Motor neuron (in vitro differentiated cells): ENCODE measurements around the gene ADAMTS6. TPM values are rescaled to one million over a fixed set of nuclear protein-coding genes. Genes with fewer than 3 reads are reported as not detected.
A peak's percentile ranks its signal among the peaks of the same experiment; 100 is the strongest.
"Not testable (repeated sequence)": the region's sequence is repeated elsewhere in the genome, so short reads cannot be mapped to it uniquely, and the experiment has no call there.

Experiments used
- ATAC-seq, 8 experiments: fragments of 200-7000 bp; cut with Tn5 transposase; replicated peaks in 6 of 8; 2 replicates each; pipeline ENCODE4 v1.8.0; 2021; ENCODE audit warnings: mild to moderate bottlenecking in 8 of 8, moderate library complexity in 8 of 8
- H3K27ac ChIP-seq, 2 donors: fragments of 250-450 bp; sonication (Bioruptor Pico); 2 replicates each; pipeline ENCODE4 v1.9.0; 2021; ENCODE audit warnings: antibody characterized with exemption in 2 of 2, mild to moderate bottlenecking in 2 of 2, moderate library complexity in 1 of 2
- H3K4me1 ChIP-seq, 2 donors: fragments of 250-450 bp; sonication (Bioruptor Pico); replicated peaks in 1 of 2; 2 replicates each; pipeline ENCODE4 v1.6.1; 2021; ENCODE audit warnings: antibody characterized with exemption in 2 of 2, mild to moderate bottlenecking in 2 of 2, moderate library complexity in 1 of 2
- H3K4me3 ChIP-seq, 5 donors: fragments of 250-450 bp; sonication (Bioruptor Pico); 2 replicates each; pipeline ENCODE4 v1.9.0; 2021; ENCODE audit warnings: antibody characterized with exemption in 5 of 5, mild to moderate bottlenecking in 5 of 5, moderate library complexity in 4 of 5
- WGBS, 10 experiments: fragments of 450-650 bp; shearing (Covaris generic); methylation state at CpG; one replicate each; pipeline ENCODE4 v1.0.0; 2022; 5-methylcytosine and 5-hydroxymethylcytosine counted together
- in situ Hi-C, 9 experiments: fragments of 400-800 bp; cut with MboI; loops; one replicate each; pipeline ENCODE4 v1.15.0; 2021; ENCODE audit warnings: low sequenced_read_pairs in 9 of 9, low pct_unique_long_range_greater_than_20kb in 2 of 9; ENCODE audit not compliant: unreplicated experiment in 9 of 9
- total RNA-seq, 8 experiments: library from RNA; unstranded; fragments of 300-600 nt; gene quantifications; 2 replicates each; pipeline versions ENCODE4 v1.2.3 to v1.2.4, GENCODE V29; 2022

The ADAMTS6 gene
- total RNA-seq, 8 experiments from 2014 or later: 0.80 to 5.1 (median 3.4) TPM

DNA sequence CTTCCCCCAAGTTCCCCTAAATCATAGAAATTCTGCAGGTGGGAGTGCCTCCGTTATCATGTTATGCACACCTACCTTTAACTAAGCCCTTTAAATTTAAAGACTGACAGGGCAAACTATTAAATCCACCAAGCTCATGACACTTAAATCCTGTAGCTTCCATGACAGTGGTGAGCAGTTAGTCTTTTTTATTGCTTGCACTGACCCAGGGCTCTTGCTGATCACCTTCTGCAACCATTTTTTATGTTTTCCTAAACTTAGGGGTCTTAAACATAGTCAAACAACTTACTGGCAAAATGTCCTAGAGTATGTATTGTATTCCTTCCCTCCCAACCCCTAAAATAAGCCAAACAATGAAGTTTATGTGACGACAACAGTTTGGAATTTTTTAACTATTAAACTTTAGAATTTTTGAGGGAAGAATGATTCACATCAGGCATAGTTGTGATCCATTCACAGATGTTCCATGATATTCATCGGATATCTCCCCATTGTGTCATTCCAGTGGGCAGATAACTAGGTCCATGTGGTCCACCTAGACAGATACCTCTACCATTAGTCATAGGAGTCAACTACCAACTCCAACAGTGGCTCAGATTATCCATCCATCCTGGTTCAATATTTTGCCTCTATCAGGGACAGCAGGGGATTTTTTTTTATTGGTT is 283.1 kb downstream of the ADAMTS6 start:
- peak in 2 of 8 experiments; percentile 83 to 93 for ATAC-seq
- H3K27ac ChIP-seq: no peak overlapping the region
- WGBS, 10 experiments: 0 to 100% (median 89%) methylated on average over 1 to 3 of the region's 3 CpGs
- no peak overlapping the region for H3K4me3 ChIP-seq
- H3K4me1 ChIP-seq: no peaks in the 10 kb centered on the region
- in situ Hi-C loops: no loop called here

DNA sequence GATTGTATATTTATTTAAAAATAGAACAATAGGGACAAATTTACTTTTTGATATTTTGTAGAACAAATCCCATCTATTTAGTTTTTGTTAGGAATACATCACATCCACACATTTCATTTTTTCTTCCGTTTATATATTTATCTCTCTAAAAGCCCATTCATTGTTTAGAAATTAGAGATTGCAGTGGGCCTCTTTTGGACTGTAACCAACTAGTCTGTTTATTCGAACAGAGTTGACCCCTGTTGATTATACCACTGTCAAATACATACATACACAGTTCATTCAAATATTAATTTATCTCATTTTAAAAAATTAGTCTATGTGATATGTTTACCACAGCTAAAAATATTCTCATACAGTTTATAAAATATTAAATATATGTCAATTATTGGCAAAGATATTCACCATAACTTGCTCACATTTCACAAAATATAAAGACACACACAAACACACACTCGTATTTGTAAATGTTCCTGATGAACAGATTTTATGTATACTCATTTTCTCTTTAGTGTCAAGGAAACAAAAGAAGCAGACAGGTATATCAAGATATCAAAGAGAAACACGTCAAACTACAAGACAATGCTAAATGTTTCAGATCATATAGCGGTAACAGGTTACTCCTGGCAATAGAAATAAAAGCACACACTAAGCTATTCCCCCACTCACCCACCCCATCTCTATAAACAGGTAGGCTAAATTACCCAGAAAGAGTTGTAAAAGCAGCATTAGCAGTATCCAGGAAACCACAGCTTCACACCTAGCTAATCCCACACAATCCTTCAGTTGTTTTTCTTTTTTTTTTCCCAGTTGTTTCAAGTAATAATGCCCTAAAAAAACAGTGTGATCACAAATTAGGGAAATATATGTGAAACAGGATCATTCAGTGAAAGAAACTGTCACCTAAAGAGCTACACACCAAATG is 283.9 kb downstream of the ADAMTS6 start:
- ATAC-seq: no peak
- Histone ChIP-seq H3K4me3 (no peak overlapping the region), H3K27ac (no peak overlapping the region), H3K4me1 (no peaks in the 10 kb centered on the region)
- in situ Hi-C loops: no loop called here
- 35 to 100% (median 92%) methylated on average over 1 to 5 of the region's 5 CpGs for WGBS, 10 experiments

GRCh38 chr5:65194871-65195270 is 286.8 kb downstream of the ADAMTS6 start:
- Histone ChIP-seq H3K4me3 (no peak overlapping the region), H3K4me1 (no peaks in the 10 kb centered on the region), H3K27ac (no peak overlapping the region)
- no peak for ATAC-seq
- WGBS, 10 experiments: 47 to 100% (median 89%) methylated on average over 1 to 2 of the region's 2 CpGs
- in situ Hi-C loops: no loop called here

DNA sequence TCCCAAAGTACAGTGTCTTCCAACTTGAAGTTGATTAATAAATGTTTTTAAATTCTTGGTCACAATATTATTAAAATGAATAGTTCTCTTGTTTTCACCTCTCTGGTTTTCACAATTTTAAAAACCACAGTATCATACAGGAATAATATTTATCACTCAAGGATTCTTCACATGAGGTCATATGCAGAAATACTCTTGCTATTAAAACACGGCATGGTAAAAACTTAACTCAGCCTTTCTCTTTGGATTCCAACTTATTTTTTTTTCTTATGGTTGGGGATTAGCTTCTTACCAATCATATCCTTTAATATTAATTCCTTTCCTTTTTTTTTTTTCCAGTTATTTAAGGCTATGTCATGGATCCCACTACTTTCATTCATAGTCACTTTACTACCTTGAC is 289.4 kb downstream of the ADAMTS6 start:
- H3K4me1 ChIP-seq: no peaks in the 10 kb centered on the region
- ATAC-seq: no peak
- no peak overlapping the region for H3K4me3 ChIP-seq
- 6 to 100% (median 88%) methylated on average over 1 of the region's 1 CpG; no CpG with 5 or more reads in 1 of the 10 experiments for WGBS, 10 experiments
- no peak overlapping the region for H3K27ac ChIP-seq
- in situ Hi-C loops: no loop called here

GRCh38 chr5:65191554-65192135 is 290.1 kb downstream of the ADAMTS6 start:
- in situ Hi-C loops: no loop called here
- Histone ChIP-seq H3K4me3 (no peak overlapping the region), H3K27ac (no peak overlapping the region), H3K4me1 (no peaks in the 10 kb centered on the region)
- peak in 2 of 8 experiments; percentile 32 to 42 for ATAC-seq

GRCh38 chr5:65190328-65191053 is 291.2 kb downstream of the ADAMTS6 start:
- in situ Hi-C loops: no loop called here
- WGBS, 10 experiments: 0 to 100% (median 76%) methylated on average over 1 to 3 of the region's 3 CpGs
- Histone ChIP-seq H3K4me3 (no peak overlapping the region), H3K4me1 (no peaks in the 10 kb centered on the region), H3K27ac (no peak overlapping the region)
- ATAC-seq: peak in 2 of 8 experiments; percentile 56 to 81

DNA sequence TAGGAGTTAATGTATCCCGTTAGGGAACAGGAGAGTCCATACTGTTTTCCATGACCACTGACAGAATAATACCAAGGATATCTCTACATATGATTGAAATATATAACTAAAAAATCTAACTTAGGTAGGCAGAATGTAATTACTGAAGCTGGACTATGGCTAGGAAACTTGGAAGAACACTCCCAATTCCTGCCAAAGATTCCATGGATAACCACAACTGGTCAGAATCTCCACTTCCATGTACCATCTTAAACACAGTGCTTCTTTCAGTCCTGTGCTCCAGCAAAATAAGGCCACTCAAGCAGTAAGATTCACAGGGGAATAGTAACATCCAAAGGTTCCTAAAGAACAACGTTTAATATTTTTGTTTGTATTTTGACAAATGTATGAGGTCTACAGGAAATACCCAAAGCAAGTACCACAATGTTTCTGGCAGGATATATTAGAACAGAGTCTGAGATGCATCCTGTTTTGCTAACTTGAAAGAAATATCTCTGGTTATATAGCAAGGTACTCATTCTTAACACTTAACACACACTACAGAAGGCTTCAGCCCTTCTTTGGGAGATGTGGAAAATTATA is 295.0 kb downstream of the ADAMTS6 start:
- WGBS, 10 experiments: 43 to 100% (median 87%) methylated on average over 2 of the region's 2 CpGs; no CpG with 5 or more reads in 2 of the 10 experiments
- no peak overlapping the region for H3K4me3 ChIP-seq
- H3K4me1 ChIP-seq: peaks cover 0 to 9% of the 10 kb centered on the region in 2 donors
- in situ Hi-C loops: no loop called here
- ATAC-seq: no peak
- no peak overlapping the region for H3K27ac ChIP-seq

DNA sequence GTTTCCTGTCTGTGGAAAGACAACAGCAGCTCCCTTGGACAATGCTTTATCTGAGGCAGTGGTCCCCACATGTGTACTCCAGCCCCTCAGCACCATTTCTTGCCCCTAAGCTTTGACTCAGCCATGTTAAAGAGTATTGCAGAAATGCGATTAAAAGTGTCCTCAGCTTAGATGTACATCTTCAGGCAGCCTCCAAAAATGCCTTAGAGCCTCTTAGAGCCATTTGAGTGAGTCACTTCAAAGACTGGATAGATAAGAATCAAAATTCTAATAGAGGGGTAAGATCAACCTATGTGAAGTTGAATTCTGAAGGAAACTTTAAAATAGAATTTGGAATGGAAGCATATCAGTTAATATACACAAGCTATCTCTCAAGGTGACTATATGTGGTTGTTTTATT is 296.3 kb downstream of the ADAMTS6 start:
- no peak overlapping the region for H3K4me3 ChIP-seq
- no peak overlapping the region for H3K27ac ChIP-seq
- H3K4me1 ChIP-seq: peaks cover 0 to 9% of the 10 kb centered on the region in 2 donors
- no peak for ATAC-seq
- in situ Hi-C loops: no loop called here
- 100% methylated on average over 1 of the region's 1 CpG; no CpG with 5 or more reads in 8 of the 10 experiments for WGBS, 10 experiments

- no peak overlapping the region for H3K27ac ChIP-seq
- no peak overlapping the region for H3K4me3 ChIP-seq
- H3K4me1 ChIP-seq: peaks cover 0 to 9% of the 10 kb centered on the region in 2 donors
- in situ Hi-C loops: no loop called here
- WGBS, 10 experiments: 28 to 92% (median 41%) methylated on average over 1 to 5 of the region's 5 CpGs; no CpG with 5 or more reads in 2 of the 10 experiments
- peak in 3 of 8 experiments; percentile 18 to 36 (median 23) for ATAC-seq
These were observed 296.9 kb downstream of the ADAMTS6 start for GRCh38 chr5:65184780-65185179.

GRCh38 chr5:65174231-65174630 is 307.5 kb downstream of the ADAMTS6 start:
- H3K27ac ChIP-seq, H3K4me3 ChIP-seq, in situ Hi-C loops, ATAC-seq, H3K4me1 ChIP-seq: not testable (repeated sequence)
- 90 to 100% (median 95%) methylated on average over 1 to 13 of the region's 18 CpGs; no CpG with 5 or more reads in 5 of the 10 experiments for WGBS, 10 experiments

GRCh38 chr5:65173130-65173525 is 308.6 kb downstream of the ADAMTS6 start:
- 57 to 100% (median 79%) methylated on average over 1 to 5 of the region's 5 CpGs; no CpG with 5 or more reads in 2 of the 10 experiments for WGBS, 10 experiments
- no peak for ATAC-seq

DNA sequence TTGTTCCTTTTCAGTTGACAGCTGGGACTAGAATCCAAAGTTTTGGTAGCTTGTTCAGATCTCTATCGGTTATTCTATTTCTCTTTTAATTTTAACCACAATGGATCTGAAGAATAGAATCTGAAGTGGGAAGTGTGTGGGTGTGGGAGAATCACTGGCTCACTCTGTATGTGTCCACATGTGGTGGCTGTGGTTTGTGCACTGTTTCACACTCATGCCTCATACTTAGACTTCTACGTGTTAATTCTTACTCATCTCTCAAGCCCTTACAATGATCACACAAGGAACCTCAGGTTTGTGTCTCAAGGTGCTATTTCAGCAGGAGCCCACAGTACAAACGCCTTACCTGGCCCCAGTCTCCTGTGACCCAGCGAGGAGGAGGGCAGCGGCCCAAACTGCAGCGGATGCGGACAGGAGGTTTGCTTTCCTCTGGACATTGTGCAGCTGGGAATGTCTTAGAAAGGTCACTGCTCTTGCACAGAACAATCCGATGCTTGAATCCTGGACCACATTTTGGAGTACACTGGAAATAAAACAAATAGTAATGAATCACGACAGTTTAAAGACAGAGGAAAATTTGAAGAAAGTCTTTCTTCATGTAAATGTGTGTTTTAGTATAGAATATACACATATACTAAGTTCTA is 309.1 kb downstream of the ADAMTS6 start:
- Histone ChIP-seq H3K4me1 (no peaks in the 10 kb centered on the region), H3K27ac (no peak overlapping the region), H3K4me3 (no peak overlapping the region)
- ATAC-seq: no peak
- 45 to 100% (median 92%) methylated on average over 1 to 6 of the region's 9 CpGs; no CpG with 5 or more reads in 1 of the 10 experiments for WGBS, 10 experiments
- in situ Hi-C loops: no loop called here

More at GRCh38 chr5:65173130-65173525, 308.6 kb downstream of the ADAMTS6 start:
- Histone ChIP-seq H3K27ac (no peak overlapping the region), H3K4me3 (no peak overlapping the region), H3K4me1 (no peaks in the 10 kb centered on the region)
- in situ Hi-C loops: no loop called here
